ENCODE measurements around the gene CHRNB2. TPM values are rescaled to one million over a fixed set of nuclear protein-coding genes. Genes with fewer than 3 reads are reported as not detected.

Gene CHRNB2
- total and polyA plus RNA-seq, 9 of the 15 experiments (the other 6 are each of a cell fraction or from before 2014, with no cell fraction given), result 0.01 TPM; not detected in 8

- CTCF ChIA-PET (ENCODE audit: low intra/inter-chr PET ratio), result no interaction called here
- Histone ChIP-seq H3K27me3 (ENCODE audit: control insufficient read depth in 2 of 2, insufficient read depth in 2 of 2, low read length in 2 of 2) (no peaks in the 10 kb centered on the region), H3K4me2 (ENCODE audit: insufficient read depth, low read length) (no peak overlapping the region), H3K9ac (ENCODE audit: insufficient read depth in 1 of 2, low read depth in 2 of 2, low read length in 2 of 2) (no peak overlapping the region), H3K27ac (ENCODE audit: extremely low read depth, low read depth, low read length) (peak overlapping the region; percentile 37; the same call in 1 of the 3 replicates), H4K20me1 (replicated peaks; ENCODE audit: control insufficient read depth, insufficient read depth, low read length) (peaks cover 16% of the 10 kb centered on the region; the same call in 1 of the 2 replicates), H2AFZ (ENCODE audit: low read depth, low read length) (no peak overlapping the region), H3K4me3 (no peak overlapping the region), H3K36me3 (ENCODE audit: control insufficient read depth, insufficient read depth, low read length) (no peaks in the 10 kb centered on the region; the same call in 2 of the 3 replicates), H3K9me3 (replicated peaks; ENCODE audit: control insufficient read depth, insufficient read depth, low read depth, low read length) (no peaks in the 10 kb centered on the region), H3K9me1 (ENCODE audit: control insufficient read depth, insufficient read depth, low read length) (peaks cover 5% of the 10 kb centered on the region), H3K4me1 (replicated peaks in 1 of 2; ENCODE audit: control insufficient read depth in 2 of 2, insufficient read depth in 2 of 2, low read length in 2 of 2) (peaks cover 12 to 39% of the 10 kb centered on the region in 2 experiments), H3K79me2 (ENCODE audit: control insufficient read depth, insufficient read depth, low read length) (peaks cover 68% of the 10 kb centered on the region)
- DNase-seq (ENCODE audit: extremely low read depth in 1 of 4, low spot score in 3 of 4) (no peak), ATAC-seq (no peak), FAIRE-seq (no peak)
- POLR2A ChIA-PET, result interaction anchor here (0.6 to 1.8 kb wide), 3 partner anchors 16 to 152 kb away, joined by 3 to 6 read pairs (median 6); no protein-coding TSS in a partner anchor
- intact Hi-C loops (cut with micrococcal nuclease) (no loop called here), in situ Hi-C loops (cut with MboI) (no loop called here)
- 53% methylated on average over 10 of the region's 10 CpGs for WGBS (ENCODE audit: insufficient coverage, low coverage, missing lambda C conversion rate)
- BruUV-seq (replicated peaks), result no TSS peak
- no peak for TF ChIP-seq MTA2 (IDR thresholded peaks at IDR 0.05; ENCODE audit: low read depth)
- TF ChIP-seq ZBTB12 (CRISPR knock-in tag; IDR thresholded peaks at IDR 0.05), result no peak
- no peak for TF ChIP-seq SMARCA5 (IDR thresholded peaks at IDR 0.05)
- TF ChIP-seq SP1 (CRISPR knock-in tag; IDR thresholded peaks at IDR 0.05), result no peak
- TF ChIP-seq ZNF347 (CRISPR knock-in tag; IDR thresholded peaks at IDR 0.05; ENCODE audit: low read depth), result no peak
- TF ChIP-seq ZNF384 (IDR thresholded peaks at IDR 0.05; ENCODE audit: low read depth, low read length), result 0 out of 2 replicates have a peak, but pooled peaks have one; percentile 39
- no peak for TF ChIP-seq E4F1 (CRISPR knock-in tag; IDR thresholded peaks at IDR 0.05; ENCODE audit: borderline replicate concordance)
- no peak for TF ChIP-seq HNRNPH1 (optimal IDR thresholded peaks at IDR 0.05; ENCODE audit: low read depth, low read length)
- peak; percentile 53; the same call in 1 of the 2 replicates for TF ChIP-seq SOX6 (IDR thresholded peaks at IDR 0.05)
- TF ChIP-seq REST (IDR thresholded peaks at IDR 0.05; ENCODE audit: borderline replicate concordance), result no peak
- TF ChIP-seq REST (CRISPR knock-in tag; IDR thresholded peaks at IDR 0.05; ENCODE audit: low read depth), result no peak
Measured at GRCh38 chr1:154611150-154611862, 43.7 kb downstream of the CHRNB2 start.
